Measurements from ENCODE around the gene RTCB. TPM values are rescaled to one million over a fixed set of nuclear protein-coding genes. Genes with fewer than 3 reads are reported as not detected.
"Not testable (repeated sequence)": the region's sequence is repeated elsewhere in the genome, so short reads cannot be mapped to it uniquely, and the experiment has no call there.

The RTCB gene
- polyA plus RNA-seq, 1 donor from 2014 or later, result 112 TPM

GRCh38 chr22:32361257-32361656 is 50.8 kb downstream of the RTCB start:
- no peak for TF ChIP-seq SMC3 (conservative IDR thresholded peaks at IDR 0.05; ENCODE audit: poor library complexity)
- no peak for TF ChIP-seq CTCF (IDR thresholded peaks at IDR 0.05; ENCODE audit: poor library complexity, severe bottlenecking)
- no peak for TF ChIP-seq EZH2 (IDR thresholded peaks at IDR 0.05; ENCODE audit: borderline replicate concordance, insufficient read depth, low read length, poor library complexity, severe bottlenecking)
- no peak for TF ChIP-seq REST (IDR thresholded peaks at IDR 0.05; ENCODE audit: borderline replicate concordance)
- no peak for TF ChIP-seq POLR2AphosphoS5 (IDR thresholded peaks at IDR 0.05)
- no peak for TF ChIP-seq RAD21 (conservative IDR thresholded peaks at IDR 0.05)
- no peak for TF ChIP-seq MXI1 (conservative IDR thresholded peaks at IDR 0.05; ENCODE audit: poor library complexity, severe bottlenecking)
- no peak for TF ChIP-seq EP300 (conservative IDR thresholded peaks at IDR 0.05; ENCODE audit: poor library complexity, severe bottlenecking)
- no peak for TF ChIP-seq TAF1 (IDR thresholded peaks at IDR 0.05; ENCODE audit: low read depth)
- no peaks in the 10 kb centered on the region for H3K9me2 ChIP-seq (ENCODE audit: insufficient read depth, low read length)
- no peak overlapping the region for H2AFZ ChIP-seq (ENCODE audit: low read depth, low read length)
- H3K9me3 ChIP-seq (ENCODE audit: low read length), result no peaks in the 10 kb centered on the region
- no peaks in the 10 kb centered on the region for H3K36me3 ChIP-seq (ENCODE audit: insufficient read depth, low read length)
- H3K4me2 ChIP-seq (ENCODE audit: low read length), result no peak overlapping the region
- H3K27ac ChIP-seq (ENCODE audit: low read length), result no peak overlapping the region
- no peaks in the 10 kb centered on the region for H4K20me1 ChIP-seq (ENCODE audit: insufficient read depth)
- H3K9ac ChIP-seq (ENCODE audit: low read length), result no peak overlapping the region
- H3K4me3 ChIP-seq (ENCODE audit: low read length), result no peak overlapping the region
- no peaks in the 10 kb centered on the region for H3K79me2 ChIP-seq (replicated peaks; ENCODE audit: insufficient read depth, low read length)
- no peaks in the 10 kb centered on the region for H3F3A ChIP-seq (ENCODE audit: insufficient read depth, low read length, poor library complexity, severe bottlenecking)
- no peaks in the 10 kb centered on the region for H3K27me3 ChIP-seq (ENCODE audit: insufficient read depth, low read depth, low read length)

GRCh38 chr22:32360096-32360495 is 52.0 kb downstream of the RTCB start:
- not testable (repeated sequence) for H3K4me2 ChIP-seq (ENCODE audit: low read length); H3K4me3 ChIP-seq (ENCODE audit: low read length); H3K9me3 ChIP-seq (ENCODE audit: low read length); H3K27me3 ChIP-seq (ENCODE audit: insufficient read depth, low read depth, low read length); H3K27ac ChIP-seq (ENCODE audit: low read length); H3F3A ChIP-seq (ENCODE audit: insufficient read depth, low read length, poor library complexity, severe bottlenecking); H3K9ac ChIP-seq (ENCODE audit: low read length); H3K79me2 ChIP-seq (replicated peaks; ENCODE audit: insufficient read depth, low read length); H3K9me2 ChIP-seq (ENCODE audit: insufficient read depth, low read length); H2AFZ ChIP-seq (ENCODE audit: low read depth, low read length); H4K20me1 ChIP-seq (ENCODE audit: insufficient read depth); H3K36me3 ChIP-seq (ENCODE audit: insufficient read depth, low read length)

- H3K27me3 ChIP-seq (ENCODE audit: insufficient read depth, low read depth, low read length); H3K9ac ChIP-seq (ENCODE audit: low read length); H2AFZ ChIP-seq (ENCODE audit: low read depth, low read length); H4K20me1 ChIP-seq (ENCODE audit: insufficient read depth); H3K27ac ChIP-seq (ENCODE audit: low read length); H3K4me3 ChIP-seq (ENCODE audit: low read length); H3K36me3 ChIP-seq (ENCODE audit: insufficient read depth, low read length); H3K9me2 ChIP-seq (ENCODE audit: insufficient read depth, low read length); H3K4me2 ChIP-seq (ENCODE audit: low read length); H3K79me2 ChIP-seq (replicated peaks; ENCODE audit: insufficient read depth, low read length); H3F3A ChIP-seq (ENCODE audit: insufficient read depth, low read length, poor library complexity, severe bottlenecking); H3K9me3 ChIP-seq (ENCODE audit: low read length): not testable (repeated sequence)
Measured at GRCh38 chr22:32357567-32357966, 54.5 kb downstream of the RTCB start, which contains the start of gene RFPL3. TSS of gene RFPL3 (plus strand) at chr22:32357867. CDS start at chr22:32358072, 205 bp downstream.
